Fibroblast of the aortic adventitia (primary cell): ENCODE measurements around the gene USP20. TPM values are rescaled to one million over a fixed set of nuclear protein-coding genes. Genes with fewer than 3 reads are reported as not detected.

Experiments used
- DNase-seq: peaks from one replicate; pipeline ENCODE4 v3.0.0-alpha.2; 2010; ENCODE audit warnings: low read depth
- H3K4me3 ChIP-seq: 2 replicates; pipeline ENCODE4 v1.5.1; 2011; ENCODE audit warnings: low read depth, mild to moderate bottlenecking, control low read depth, low read length, moderate library complexity
- CTCF ChIP-seq: IDR thresholded peaks from 2 replicates; pipeline ENCODE4 v1.5.1; 2011; ENCODE audit warnings: mild to moderate bottlenecking, low read length, control low read depth, inconsistent platforms; ENCODE audit not compliant: insufficient read depth
- total RNA-seq: library from RNA; depleted of rRNA; stranded (reverse); fragments of >200 nt; gene quantifications from 2 replicates; pipeline ENCODE4 v1.2.3, GENCODE V29; 2012; ENCODE audit warnings: low replicate concordance

USP20 gene
- total RNA-seq, 1 donor: 7.5 TPM

GRCh38 chr9:129858167-129858962 is 23.1 kb downstream of the USP20 start:
- no peak overlapping the region for H3K4me3 ChIP-seq
- no peak for TF ChIP-seq CTCF
- no peak for DNase-seq

- no peak for DNase-seq
- no peak for TF ChIP-seq CTCF
- H3K4me3 ChIP-seq: no peak overlapping the region
These were observed 25.6 kb downstream of the USP20 start for GRCh38 chr9:129860653-129861446.

- H3K4me3 ChIP-seq: no peak overlapping the region
- TF ChIP-seq CTCF: no peak
- DNase-seq: no peak
These were observed 26.2 kb downstream of the USP20 start for GRCh38 chr9:129861447-129861827.

- no peak overlapping the region for H3K4me3 ChIP-seq
- peak; percentile 60 for DNase-seq
- no peak for TF ChIP-seq CTCF
These were observed 27.9 kb downstream of the USP20 start for GRCh38 chr9:129863059-129863690.

GRCh38 chr9:129864991-129865647 is 29.9 kb downstream of the USP20 start:
- no peak for TF ChIP-seq CTCF
- no peak for DNase-seq
- H3K4me3 ChIP-seq: no peak overlapping the region

GRCh38 chr9:129865668-129866320 is 30.5 kb downstream of the USP20 start:
- TF ChIP-seq CTCF: no peak
- DNase-seq: no peak
- H3K4me3 ChIP-seq: no peak overlapping the region
